ENCODE data around the gene EOLA2. TPM values are rescaled to one million over a fixed set of nuclear protein-coding genes. Genes with fewer than 3 reads are reported as not detected.

EOLA2 gene
- total and polyA plus RNA-seq, 2 donors (not counting 3 experiments of a cell fraction or from before 2014, with no cell fraction given), result 24.3 to 33.0 TPM

GRCh38 chrX:149962859-149963757 is 24.8 kb upstream of the EOLA2 start:
- Histone ChIP-seq H3K9me3 (replicated peaks; ENCODE audit: control insufficient read depth, insufficient read depth, low read length) (no peaks in the 10 kb centered on the region), H3K4me2 (ENCODE audit: insufficient read depth, low read length) (no peak overlapping the region), H3K79me2 (ENCODE audit: control insufficient read depth, insufficient read depth, low read length) (no peaks in the 10 kb centered on the region), H3K4me3 (replicated peaks in 1 of 3; ENCODE audit: insufficient read depth in 1 of 3, low read depth in 1 of 3, low read length in 3 of 3) (no peak overlapping the region), H3K4me1 (ENCODE audit: control insufficient read depth, extremely low read depth, insufficient read depth, low read length) (no peaks in the 10 kb centered on the region), H2AFZ (ENCODE audit: low read depth, low read length) (no peak overlapping the region), H3K9me1 (replicated peaks; ENCODE audit: control insufficient read depth, extremely low read depth, insufficient read depth, low read length) (no peaks in the 10 kb centered on the region), H3K9ac (replicated peaks; ENCODE audit: extremely low read depth, insufficient read depth, low read length) (no peak overlapping the region), H3K27me3 (ENCODE audit: control insufficient read depth in 2 of 2, insufficient read depth in 2 of 2, low read length in 2 of 2) (no peaks in the 10 kb centered on the region), H3K36me3 (ENCODE audit: control insufficient read depth in 2 of 2, extremely low read depth in 1 of 2, insufficient read depth in 2 of 2, low read length in 2 of 2) (no peaks in the 10 kb centered on the region), H4K20me1 (replicated peaks; ENCODE audit: control insufficient read depth, extremely low read depth, insufficient read depth, low read length) (no peaks in the 10 kb centered on the region), H3K27ac (ENCODE audit: insufficient read depth, low read depth, low read length) (no peak overlapping the region)
- intact Hi-C loops (cut with micrococcal nuclease) (loop anchor here (1.0 to 10.0 kb wide), 6 partner anchors 74 to 718 kb away; partner anchors contain the start of gene MAMLD1), dilution Hi-C loops (cut with MboI; ENCODE audit: extremely low pct_ligation_motif_present, low sequenced_read_pairs) (no loop called here)
- ChIA-PET POLR2A (no interaction called here), CTCF (interaction anchor here (0.5 to 1.4 kb wide), 18 partner anchors 13 to 717 kb away, joined by 3 to 25 read pairs (median 3); partner anchors contain the start of genes MAMLD1 and MTM1)
- TF ChIP-seq POLR2AphosphoS5 (IDR thresholded peaks at IDR 0.05; ENCODE audit: insufficient read depth, low read depth, low read length), result no peak
- TF ChIP-seq POLR2A (IDR thresholded peaks at IDR 0.05; ENCODE audit: low read depth, low read length), result no peak
- no peak for TF ChIP-seq FOS (IDR thresholded peaks at IDR 0.05; ENCODE audit: borderline replicate concordance, insufficient read depth, low read length)
- no peak for TF ChIP-seq EZH2 (IDR thresholded peaks at IDR 0.05; ENCODE audit: borderline replicate concordance, low read depth, low read length, severe bottlenecking)
- TF ChIP-seq CTCF (IDR thresholded peaks at IDR 0.05; ENCODE audit: extremely low read depth in 1 of 2, insufficient read depth in 1 of 2, low read depth in 1 of 2, low read length in 2 of 2), result peak; percentile 54 to 60
- DNase-seq (ENCODE audit: low read depth, low spot score) (peak; percentile 59), FAIRE-seq (peak; percentile 95)
- BruUV-seq (replicated peaks), result no TSS peak
